Upper lobe of left lung (tissue), 6 donors: Measurements from ENCODE around the gene ZDHHC14. TPM values are rescaled to one million over a fixed set of nuclear protein-coding genes. Genes with fewer than 3 reads are reported as not detected.
"Not testable (repeated sequence)": the region's sequence is repeated elsewhere in the genome, so short reads cannot be mapped to it uniquely, and the experiment has no call there.

Experiments used
- ATAC-seq, 2 donors: fragments of 200-7000 bp; cut with Tn5 transposase; one replicate each; pipeline ENCODE4 v1.9.1; 2022; ENCODE audit warnings: mild to moderate bottlenecking in 2 of 2, moderate library complexity in 2 of 2; ENCODE audit not compliant: low FRiP score in 2 of 2
- DNase-seq, 2 donors: peaks; one replicate each; pipeline ENCODE4 v3.0.0-alpha.2; 2019 to 2020
- H3K27ac ChIP-seq, 4 donors: fragments of 200-600 bp; sonication (generic); one replicate each; pipeline ENCODE4 v1.5.1; 2016 to 2019
- H3K27me3 ChIP-seq, 4 donors: fragments of 200-600 bp; sonication (generic); one replicate each; pipeline ENCODE4 v1.5.1; 2017 to 2019
- H3K36me3 ChIP-seq, 4 donors: fragments of 200-600 bp; sonication (generic); one replicate each; pipeline ENCODE4 v1.5.1; 2016 to 2019
- H3K4me1 ChIP-seq, 4 donors: fragments of 200-600 bp; sonication (generic); one replicate each; pipeline ENCODE4 v1.5.1; 2018 to 2019
- H3K4me3 ChIP-seq, 4 donors: fragments of 200-600 bp; sonication (generic); one replicate each; pipeline ENCODE4 v1.5.1; 2017 to 2019; ENCODE audit warnings: mild to moderate bottlenecking in 2 of 4, moderate library complexity in 1 of 4
- H3K9me3 ChIP-seq, 4 donors: fragments of 200-600 bp; sonication (generic); one replicate each; pipeline ENCODE4 v1.5.1; 2018 to 2019
- EP300 ChIP-seq, 4 donors: sonication (generic); formaldehyde crosslinking; IDR thresholded peaks; one replicate each; pipeline ENCODE4 v1.5.1; 2017; ENCODE audit warnings: antibody characterized with exemption in 4 of 4, control low read depth in 2 of 4
- POLR2A ChIP-seq, 4 donors: fragments of 450-650 bp; IDR thresholded peaks; one replicate each; pipeline ENCODE4 v1.5.1; 2016 to 2017; ENCODE audit warnings: antibody characterized with exemption in 4 of 4, mild to moderate bottlenecking in 2 of 4
- POLR2AphosphoS5 ChIP-seq, 2 donors: sonication (generic); formaldehyde crosslinking; IDR thresholded peaks; one replicate each; pipeline ENCODE4 v1.5.1; 2017; ENCODE audit warnings: antibody characterized with exemption in 2 of 2
- WGBS, 2 donors: methylation state at CpG; one replicate each; pipeline ENCODE4 v1.1.5; 2017 to 2018; 5-methylcytosine and 5-hydroxymethylcytosine counted together
- total RNA-seq, 6 donors: library from RNA; depleted of rRNA in 4 of 6; stranded (reverse); fragments of >200 nt in 4 of 6; gene quantifications; one replicate each; pipeline versions ENCODE4 v1.1.0 to v1.2.1, GENCODE V29; 2016 to 2021
- TF ChIP-seq, protein P1 (sequence below), 6 experiments: fragments of 450-650 bp in 4 of 6; fragments of 200-600 bp in 2 of 6; sonication (generic) in 2 of 6; IDR thresholded peaks; one replicate each; pipeline ENCODE4 v1.5.1; 2016 to 2019; ENCODE audit warnings: antibody characterized with exemption in 6 of 6
- donor health status: DM: no; HTN: no; CAD: no; lungs with moderate emphysema.
- donor health status: DM: no; HTN: yes; CAD: no; lungs with severe emphysema.

The ZDHHC14 gene
- total RNA-seq, 6 donors from 2014 or later, result 5.3 to 16.5 (median 9.4) TPM

DNA sequence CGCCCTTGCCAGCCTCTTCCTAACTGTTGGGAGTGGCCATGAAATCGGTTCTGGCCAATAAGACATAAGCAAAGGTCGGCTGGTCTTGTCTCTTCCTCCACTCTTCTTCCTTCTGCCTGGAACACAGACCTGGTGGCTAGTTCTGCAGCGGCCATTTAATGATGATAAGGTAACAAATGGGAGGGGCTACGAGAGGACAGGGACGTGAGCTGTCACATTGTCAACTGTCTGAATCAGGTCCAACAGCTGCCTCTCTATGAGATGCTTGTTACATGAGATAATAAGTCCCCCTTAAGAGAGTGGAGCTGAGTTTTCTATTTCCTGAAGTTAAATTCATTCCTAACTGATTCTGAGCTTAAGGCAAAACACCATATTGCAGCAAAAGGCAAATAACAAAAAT lies 45.2 kb upstream of the ZDHHC14 start:
- H3K36me3 ChIP-seq, result no peaks in the 10 kb centered on the region
- H3K27ac ChIP-seq, result no peak overlapping the region
- WGBS, 2 donors, result 55 to 73% methylated on average over 6 of the region's 6 CpGs
- H3K9me3 ChIP-seq, result no peaks in the 10 kb centered on the region
- H3K27me3 ChIP-seq, result no peaks in the 10 kb centered on the region
- no peak for TF ChIP-seq POLR2AphosphoS5 (IDR thresholded peaks at IDR 0.05)
- TF ChIP-seq EP300 (IDR thresholded peaks at IDR 0.05), result no peak
- TF ChIP-seq POLR2A (IDR thresholded peaks at IDR 0.05), result no peak
- TF ChIP-seq, protein P1, sequence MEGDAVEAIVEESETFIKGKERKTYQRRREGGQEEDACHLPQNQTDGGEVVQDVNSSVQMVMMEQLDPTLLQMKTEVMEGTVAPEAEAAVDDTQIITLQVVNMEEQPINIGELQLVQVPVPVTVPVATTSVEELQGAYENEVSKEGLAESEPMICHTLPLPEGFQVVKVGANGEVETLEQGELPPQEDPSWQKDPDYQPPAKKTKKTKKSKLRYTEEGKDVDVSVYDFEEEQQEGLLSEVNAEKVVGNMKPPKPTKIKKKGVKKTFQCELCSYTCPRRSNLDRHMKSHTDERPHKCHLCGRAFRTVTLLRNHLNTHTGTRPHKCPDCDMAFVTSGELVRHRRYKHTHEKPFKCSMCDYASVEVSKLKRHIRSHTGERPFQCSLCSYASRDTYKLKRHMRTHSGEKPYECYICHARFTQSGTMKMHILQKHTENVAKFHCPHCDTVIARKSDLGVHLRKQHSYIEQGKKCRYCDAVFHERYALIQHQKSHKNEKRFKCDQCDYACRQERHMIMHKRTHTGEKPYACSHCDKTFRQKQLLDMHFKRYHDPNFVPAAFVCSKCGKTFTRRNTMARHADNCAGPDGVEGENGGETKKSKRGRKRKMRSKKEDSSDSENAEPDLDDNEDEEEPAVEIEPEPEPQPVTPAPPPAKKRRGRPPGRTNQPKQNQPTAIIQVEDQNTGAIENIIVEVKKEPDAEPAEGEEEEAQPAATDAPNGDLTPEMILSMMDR (IDR thresholded peaks at IDR 0.05), result no peak
- ATAC-seq, result no peak
- no peaks in the 10 kb centered on the region for H3K4me1 ChIP-seq
- no peak for DNase-seq
- H3K4me3 ChIP-seq, result no peak overlapping the region

DNA sequence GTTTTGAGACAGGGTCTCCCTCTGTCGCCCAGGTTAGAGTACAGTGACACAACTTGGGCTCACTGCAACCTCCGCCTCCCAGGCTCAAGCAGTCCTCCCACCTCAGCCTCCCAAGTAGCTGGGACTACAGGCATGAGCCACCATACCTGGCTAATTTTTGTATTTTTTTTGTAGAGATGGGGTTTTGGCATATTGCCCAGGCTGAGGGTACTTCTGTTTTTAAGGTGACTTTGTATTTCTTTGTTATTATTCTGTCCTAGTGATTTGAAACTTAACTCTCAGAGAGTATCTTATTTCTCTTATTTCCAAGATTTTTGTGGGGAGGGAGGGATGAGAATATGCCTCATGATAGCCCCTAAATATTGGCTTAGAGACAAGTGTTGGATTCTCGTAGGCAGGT lies 43.7 kb upstream of the ZDHHC14 start:
- H3K27ac ChIP-seq, H3K27me3 ChIP-seq, H3K4me3 ChIP-seq, H3K9me3 ChIP-seq, H3K4me1 ChIP-seq, ATAC-seq, DNase-seq, H3K36me3 ChIP-seq: not testable (repeated sequence)
- 73 to 86% methylated on average over 3 of the region's 3 CpGs for WGBS, 2 donors

GRCh38 chr6:157337751-157338150 lies 43.2 kb upstream of the ZDHHC14 start:
- WGBS, 2 donors, result 56 to 63% methylated on average over 2 of the region's 2 CpGs
- H3K27ac ChIP-seq, result no peak overlapping the region
- no peak for DNase-seq

GRCh38 chr6:157339432-157339831 lies 41.6 kb upstream of the ZDHHC14 start:
- no peaks in the 10 kb centered on the region for H3K36me3 ChIP-seq
- peak in 1 of 2 donors; percentile 19 for ATAC-seq
- no peak overlapping the region for H3K4me3 ChIP-seq
- no peaks in the 10 kb centered on the region for H3K9me3 ChIP-seq
- no peaks in the 10 kb centered on the region for H3K4me1 ChIP-seq
- TF ChIP-seq, protein P1 (IDR thresholded peaks at IDR 0.05), result no peak
- no peak for TF ChIP-seq POLR2A (IDR thresholded peaks at IDR 0.05)
- no peak for TF ChIP-seq EP300 (IDR thresholded peaks at IDR 0.05)
- TF ChIP-seq POLR2AphosphoS5 (IDR thresholded peaks at IDR 0.05), result no peak
- WGBS, 2 donors, result 75 to 100% methylated on average over 1 of the region's 1 CpG
- DNase-seq, result no peak
- no peaks in the 10 kb centered on the region for H3K27me3 ChIP-seq
- no peak overlapping the region for H3K27ac ChIP-seq

More at GRCh38 chr6:157337751-157338150, 43.2 kb upstream of the ZDHHC14 start:
- Histone ChIP-seq H3K36me3 (no peaks in the 10 kb centered on the region), H3K4me3 (no peak overlapping the region), H3K27me3 (no peaks in the 10 kb centered on the region), H3K4me1 (no peaks in the 10 kb centered on the region), H3K9me3 (no peaks in the 10 kb centered on the region)
- no peak for ATAC-seq
- TF ChIP-seq POLR2AphosphoS5 (IDR thresholded peaks at IDR 0.05) (no peak), POLR2A (IDR thresholded peaks at IDR 0.05) (no peak), EP300 (IDR thresholded peaks at IDR 0.05) (no peak)
- TF ChIP-seq, protein P1 (IDR thresholded peaks at IDR 0.05), result no peak

DNA sequence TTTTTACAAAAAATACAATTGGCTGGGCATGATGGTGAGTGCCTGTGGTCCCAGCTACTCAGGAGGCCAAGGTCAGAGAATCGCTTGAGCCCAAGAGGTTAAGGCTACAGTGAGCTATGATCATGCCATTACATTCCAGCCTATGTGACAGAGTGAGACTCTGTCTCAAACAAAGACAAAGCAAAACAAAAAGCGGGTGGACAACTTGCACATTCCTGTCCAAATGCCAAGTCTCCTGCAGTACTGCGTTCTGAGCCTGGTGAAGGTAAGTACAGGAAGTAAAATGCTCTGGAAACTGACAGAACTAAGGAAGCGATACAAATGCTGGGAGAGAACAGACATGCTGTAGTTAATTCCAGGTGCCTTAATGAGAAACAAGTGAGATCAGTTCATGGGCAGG lies 37.3 kb upstream of the ZDHHC14 start:
- ATAC-seq (no peak), DNase-seq (no peak)
- H3K4me3 ChIP-seq, result no peak overlapping the region
- no peaks in the 10 kb centered on the region for H3K4me1 ChIP-seq
- H3K9me3 ChIP-seq, result no peaks in the 10 kb centered on the region
- H3K27ac ChIP-seq, result no peak overlapping the region
- no peaks in the 10 kb centered on the region for H3K27me3 ChIP-seq
- WGBS, 2 donors, result 51 to 60% methylated on average over 4 of the region's 4 CpGs
- TF ChIP-seq, protein P1 (IDR thresholded peaks at IDR 0.05), result no peak
- TF ChIP-seq POLR2A (IDR thresholded peaks at IDR 0.05), result no peak
- no peak for TF ChIP-seq EP300 (IDR thresholded peaks at IDR 0.05)
- no peak for TF ChIP-seq POLR2AphosphoS5 (IDR thresholded peaks at IDR 0.05)
- H3K36me3 ChIP-seq, result no peaks in the 10 kb centered on the region
